HG03457 (cell line): ENCODE data around the gene FBXL15.

Experiments
- ATAC-seq: cut with Tn5 transposase; IDR thresholded peaks from one replicate; pipeline ENCODE4 v1.9.1; 2021; ENCODE audit warnings: moderate number of reproducible peaks; ENCODE audit not compliant: unreplicated experiment

FBXL15 gene

DNA sequence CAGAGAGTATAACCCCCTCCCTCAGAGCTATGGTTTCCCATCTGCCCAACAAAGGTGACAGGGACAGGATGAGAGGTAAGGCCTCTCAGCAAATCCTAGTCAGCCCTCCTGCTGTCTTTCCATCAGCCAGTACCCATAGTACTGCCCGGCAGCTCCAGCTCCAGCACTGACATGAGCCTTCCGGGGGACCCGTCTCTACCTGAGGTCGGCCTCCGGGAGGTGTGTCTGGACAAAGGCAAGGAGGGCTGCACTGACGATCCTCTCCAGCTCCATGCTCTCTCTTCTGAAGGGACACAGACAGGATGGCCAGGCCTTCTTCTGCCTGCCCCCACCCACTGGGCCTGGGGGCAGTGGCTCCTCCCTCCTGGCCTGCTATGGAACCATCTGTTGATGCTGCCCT lies 4.3 kb downstream of the FBXL15 start:
- ATAC-seq = no peak

DNA sequence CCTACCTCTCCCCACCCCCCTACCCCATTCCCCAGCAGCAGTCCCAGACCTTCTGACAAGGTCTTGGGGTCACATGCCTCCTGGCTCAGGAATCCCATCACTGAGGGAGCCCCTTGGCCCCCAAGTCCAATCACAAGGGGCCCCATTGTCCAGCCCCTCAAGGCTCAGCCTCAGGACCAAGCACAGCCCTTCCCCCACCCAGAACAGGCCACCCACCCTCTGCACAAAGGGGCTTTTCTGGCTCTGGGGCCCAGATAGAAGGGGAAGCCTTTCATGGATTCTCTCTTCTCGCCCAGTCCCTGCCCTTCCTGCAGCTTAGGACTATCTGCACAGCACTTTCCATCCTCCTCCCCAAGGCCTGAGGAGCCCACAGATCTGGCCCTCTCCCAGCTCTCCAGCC lies 4.8 kb downstream of the FBXL15 start:
- ATAC-seq = no peak

DNA sequence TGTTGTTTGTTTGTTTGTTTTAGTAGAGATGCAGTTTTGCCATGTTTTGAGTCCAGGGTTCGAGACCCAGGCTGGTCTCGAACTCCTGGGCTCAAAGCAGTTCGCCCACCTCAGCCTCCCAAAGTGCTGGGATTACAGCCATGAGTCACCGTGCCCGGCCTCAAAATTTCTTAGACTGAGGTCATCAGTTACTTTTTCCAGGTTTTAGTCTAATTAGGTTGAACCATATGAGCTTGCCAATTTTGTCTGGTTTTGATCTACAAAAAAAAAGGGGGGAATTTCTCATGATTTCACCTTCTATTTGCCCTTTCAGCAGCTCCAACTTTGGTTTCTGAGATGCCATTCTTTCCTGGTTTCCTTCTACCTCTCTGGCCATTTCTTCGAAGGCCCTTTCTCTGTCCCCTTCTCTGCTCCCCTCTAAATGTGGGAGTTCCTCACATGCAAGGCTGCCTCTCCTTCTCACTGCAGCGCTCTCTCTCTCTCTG lies 6.2 kb downstream of the FBXL15 start:
- no peak for ATAC-seq

DNA sequence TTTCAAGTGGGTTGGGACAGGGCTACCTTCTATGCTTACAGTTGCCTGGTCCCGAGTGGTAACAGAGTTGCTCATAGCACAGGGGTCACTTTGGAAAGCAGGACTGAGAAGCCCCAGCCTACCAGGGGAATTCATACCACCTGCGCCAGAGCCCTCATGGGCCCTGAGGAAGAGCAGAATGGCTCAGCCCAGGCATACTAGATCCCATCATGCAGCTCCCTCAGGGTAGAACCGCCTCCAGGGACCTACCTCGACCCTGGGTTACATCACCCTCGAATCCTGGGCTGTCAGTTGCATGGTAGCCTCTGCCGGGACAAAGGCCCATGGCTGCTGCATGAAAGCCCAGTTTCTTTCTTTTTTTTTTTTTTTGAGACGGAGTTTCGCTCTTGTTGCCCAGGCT lies 8.8 kb downstream of the FBXL15 start:
- no peak for ATAC-seq

DNA sequence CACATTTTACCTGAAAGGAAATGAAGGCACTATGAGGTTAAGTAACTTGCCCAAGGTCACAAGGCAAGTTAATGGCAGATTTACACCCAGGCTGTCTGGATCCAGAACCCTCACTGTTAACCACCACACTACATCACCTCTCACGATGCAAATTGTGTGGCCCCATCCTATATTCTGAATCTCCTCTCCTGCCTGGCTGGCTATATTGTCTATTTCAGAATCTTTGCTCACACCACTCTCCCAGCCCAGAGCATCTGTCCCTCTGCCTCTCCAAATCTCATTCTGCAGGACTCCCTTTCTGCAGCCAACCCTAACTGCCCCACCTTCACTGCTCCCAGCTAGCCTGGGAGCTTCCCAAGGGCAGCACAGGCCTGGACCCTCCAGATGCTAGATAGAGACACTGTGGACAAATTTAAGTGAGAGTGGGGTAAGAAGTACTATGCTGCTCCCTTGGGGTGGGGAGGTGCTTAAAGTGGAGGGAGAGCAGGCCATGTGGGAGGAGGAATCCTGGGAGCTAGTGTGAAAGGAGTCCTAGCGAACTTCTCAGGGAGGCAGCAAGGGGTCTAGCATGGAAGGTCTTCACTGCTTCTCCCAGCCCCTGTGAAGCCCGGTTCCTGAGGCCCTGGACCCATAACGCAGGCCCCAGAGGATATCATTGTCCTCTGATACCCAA lies 11.0 kb downstream of the FBXL15 start:
- no peak for ATAC-seq

DNA sequence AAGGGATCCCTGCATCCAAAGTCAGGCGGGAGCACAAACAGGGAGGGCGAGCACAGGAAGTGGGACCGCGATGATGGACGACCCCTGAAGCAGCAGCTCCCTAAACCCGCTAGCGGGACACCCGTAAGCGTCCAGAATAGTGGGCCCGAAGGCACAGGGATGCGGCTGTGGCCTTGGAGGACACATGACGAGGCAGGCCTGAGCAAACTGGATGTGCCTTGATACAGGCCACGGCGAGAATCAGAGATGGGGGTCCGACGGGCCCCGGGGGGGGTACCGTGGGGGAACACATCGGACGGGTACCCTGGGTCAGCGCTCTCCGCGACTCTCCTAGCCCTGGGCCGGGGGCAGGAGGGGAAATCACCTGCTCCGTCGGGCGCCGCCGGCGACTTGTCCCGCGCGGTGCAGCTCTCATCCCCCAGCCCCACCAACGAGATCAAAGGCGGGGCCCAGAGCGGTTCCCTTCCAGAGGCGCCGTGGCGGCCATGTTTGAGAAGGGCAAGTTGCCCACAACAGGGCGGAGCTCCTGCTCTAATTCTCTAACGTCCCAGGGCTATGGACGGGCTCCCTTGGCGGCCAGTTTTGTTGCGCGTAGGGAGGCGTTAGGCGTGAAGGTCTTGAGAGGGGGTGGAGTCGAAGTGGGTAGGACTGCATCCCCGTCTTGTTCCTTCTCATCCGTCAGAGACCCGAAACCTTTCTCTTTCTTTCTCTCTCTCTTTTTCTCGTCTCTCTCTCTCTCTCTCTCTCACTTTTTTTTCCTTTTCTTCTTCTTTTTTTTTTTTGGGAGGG lies 11.7 kb downstream of the FBXL15 start, which contains the start of gene CUEDC2:
TSS of gene CUEDC2 (minus strand) at position 413 of the 789 bp plus-strand sequence. CDS start 7,386 bp downstream, outside the sequence.
- peak; percentile 62 for ATAC-seq

DNA sequence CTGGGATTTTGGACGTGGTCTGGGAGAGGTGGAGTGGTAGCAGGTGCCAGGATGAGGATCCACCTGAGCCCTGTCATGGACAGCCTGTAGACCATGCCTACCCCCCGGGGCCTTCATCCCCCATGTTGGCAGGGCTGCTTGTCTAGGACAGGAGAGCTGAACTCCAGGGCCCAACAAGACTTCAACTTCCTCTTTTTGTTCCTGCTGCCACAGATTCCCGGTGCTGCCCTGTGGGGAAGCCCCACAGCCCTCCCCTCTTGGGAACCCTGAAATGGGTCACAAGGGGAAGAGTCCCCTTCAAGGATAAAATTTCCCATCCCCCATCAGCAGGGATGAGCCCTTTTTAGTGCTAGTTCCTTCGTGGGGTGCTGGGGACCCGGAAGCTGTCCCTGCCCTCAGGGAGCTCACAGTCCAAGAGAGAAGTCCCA lies 13.0 kb downstream of the FBXL15 start:
- ATAC-seq = no peak

DNA sequence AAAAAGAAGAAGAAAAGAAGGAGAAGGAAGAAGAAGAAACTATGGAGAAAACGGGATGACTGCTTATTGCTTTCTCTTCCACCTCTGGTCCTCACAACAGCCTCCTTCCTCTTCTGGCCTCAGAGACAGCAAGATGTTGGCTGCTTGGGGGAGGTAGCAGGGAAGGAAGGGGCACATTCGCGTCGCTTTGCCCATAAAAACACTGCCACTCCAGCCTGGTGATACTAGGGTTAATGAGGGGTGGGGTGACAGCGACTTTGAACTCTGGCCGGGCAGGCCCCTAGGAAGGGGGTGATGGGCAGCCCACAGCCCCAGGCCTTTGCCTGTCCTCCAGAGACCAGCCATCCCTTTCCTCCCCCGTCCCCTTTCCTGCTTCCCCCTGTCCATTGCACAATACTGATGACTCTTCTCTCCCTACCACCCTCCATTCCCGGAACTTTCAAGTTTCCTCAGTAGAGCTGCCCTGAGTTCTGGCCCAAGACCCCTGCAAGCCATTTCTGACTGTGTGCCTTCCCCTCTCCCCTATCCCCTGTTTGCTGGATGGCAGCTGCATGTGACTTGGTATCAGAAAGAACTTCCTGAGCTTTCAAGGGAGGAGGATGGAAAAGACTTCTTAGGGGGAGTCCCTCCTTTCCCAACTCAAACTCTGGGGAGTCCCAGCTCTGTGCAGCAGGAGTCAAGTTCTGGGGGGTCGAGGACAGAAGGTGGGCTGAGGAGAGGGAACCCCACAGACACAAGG lies 13.9 kb downstream of the FBXL15 start:
- no peak for ATAC-seq

DNA sequence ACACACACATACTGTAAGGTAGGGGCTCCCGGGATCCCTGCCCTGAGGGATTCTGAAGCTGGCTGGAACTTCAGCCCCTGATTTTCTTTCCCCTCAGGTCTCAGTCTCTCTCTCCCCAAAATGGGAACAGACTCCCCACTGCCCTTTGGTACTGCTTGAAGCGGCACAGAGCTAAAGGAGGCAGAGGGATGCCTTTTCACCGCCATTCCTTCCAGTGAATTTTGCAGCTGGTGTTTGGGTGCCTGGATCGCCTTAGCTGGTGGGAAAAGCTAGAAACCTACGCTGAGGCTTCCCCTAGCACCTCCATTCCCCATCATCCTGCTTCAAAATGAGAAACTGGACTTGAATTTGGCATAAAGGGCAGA lies 14.5 kb downstream of the FBXL15 start:
- ATAC-seq = no peak

DNA sequence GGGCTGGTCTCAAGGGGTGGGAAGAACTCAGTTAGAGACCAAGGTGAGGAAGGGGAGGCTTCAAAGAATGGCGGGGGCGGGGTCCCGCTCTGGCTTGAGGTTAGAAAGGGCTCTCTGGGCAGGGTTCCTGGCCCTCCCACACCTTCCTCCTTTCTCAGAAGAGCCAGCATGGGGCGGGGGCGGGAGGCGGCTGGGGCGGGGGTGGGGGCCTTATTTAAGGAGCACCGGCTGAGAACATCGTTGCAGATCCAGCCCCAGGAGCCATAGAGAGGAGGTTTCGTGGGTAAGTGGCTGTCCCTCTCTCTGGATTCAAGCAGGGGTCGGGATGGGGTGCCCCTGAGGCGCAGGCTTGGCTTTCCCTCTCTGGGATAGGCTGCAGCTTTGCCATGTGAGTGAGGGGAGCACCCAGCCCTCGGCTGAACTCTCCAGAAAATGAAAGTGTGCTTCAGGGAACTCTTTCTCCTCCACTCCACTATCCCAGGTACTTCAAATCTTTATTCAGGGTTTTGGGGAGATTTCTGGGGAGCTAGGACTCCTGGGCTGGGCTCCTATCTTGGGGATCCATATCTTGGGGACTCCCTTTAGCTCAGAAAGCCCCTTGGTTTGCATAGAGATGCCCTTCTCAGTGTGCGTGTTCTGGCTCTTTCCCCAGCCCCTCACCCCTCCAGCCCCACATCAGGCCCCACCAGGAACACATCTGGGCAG lies 15.0 kb downstream of the FBXL15 start:
- ATAC-seq = no peak

DNA sequence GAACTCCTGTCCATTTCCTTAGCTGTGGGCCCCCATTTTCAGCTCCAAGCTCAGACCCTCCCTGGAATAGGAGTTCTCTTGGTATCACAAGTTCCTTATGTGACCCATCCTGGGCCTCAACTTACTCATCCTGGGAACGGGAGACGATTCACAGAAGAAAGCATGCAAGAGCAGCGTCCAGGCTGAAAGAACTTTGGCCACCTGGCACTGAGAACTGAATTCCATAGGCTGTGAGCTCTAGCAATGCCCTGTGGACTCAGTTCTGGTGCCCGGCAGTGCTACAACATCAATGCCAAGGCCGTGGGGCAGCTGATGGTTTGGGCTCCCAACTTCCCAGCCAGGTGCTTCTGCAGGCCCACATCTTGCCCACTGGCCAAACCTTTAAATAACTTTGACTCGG lies 15.7 kb downstream of the FBXL15 start:
- no peak for ATAC-seq

DNA sequence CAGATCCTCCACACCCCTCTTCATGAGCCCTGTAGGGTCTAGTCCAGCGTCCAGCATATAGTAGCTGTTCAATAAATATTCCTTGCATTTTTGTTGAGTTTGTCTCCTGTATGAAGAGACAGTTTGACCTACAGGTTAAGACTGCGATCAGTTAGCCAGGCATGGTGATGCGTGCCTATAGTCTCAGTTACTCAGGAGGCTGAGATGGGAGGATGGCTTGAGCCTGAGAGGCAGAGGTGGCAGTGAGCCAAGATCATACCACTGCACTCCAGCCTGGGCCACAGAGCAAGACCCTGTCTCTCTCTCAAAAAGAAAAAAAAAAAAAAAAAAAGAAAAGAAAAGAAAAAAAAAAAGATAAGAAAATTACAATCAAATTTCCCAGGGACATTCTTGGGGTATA lies 16.9 kb downstream of the FBXL15 start:
- no peak for ATAC-seq

DNA sequence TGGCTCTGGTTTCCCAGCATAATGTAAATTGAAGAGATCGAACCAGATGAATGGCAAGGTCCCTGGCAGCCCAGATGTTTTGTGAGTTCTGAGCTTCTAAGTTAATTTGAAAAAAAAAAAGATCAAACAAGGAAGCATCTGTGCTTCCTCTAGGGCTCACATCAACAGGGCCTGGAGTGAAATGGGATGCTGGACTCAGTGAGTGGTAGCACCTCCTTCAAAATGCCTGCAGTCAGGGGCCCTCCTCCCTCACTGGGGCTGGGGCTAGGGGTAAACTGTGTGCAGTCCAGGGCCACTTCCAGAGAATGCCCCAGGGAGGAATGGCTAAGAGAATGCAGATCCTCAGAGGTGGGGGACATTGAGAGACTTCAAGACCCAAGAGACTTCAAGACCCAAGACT lies 17.7 kb downstream of the FBXL15 start:
- no peak for ATAC-seq

DNA sequence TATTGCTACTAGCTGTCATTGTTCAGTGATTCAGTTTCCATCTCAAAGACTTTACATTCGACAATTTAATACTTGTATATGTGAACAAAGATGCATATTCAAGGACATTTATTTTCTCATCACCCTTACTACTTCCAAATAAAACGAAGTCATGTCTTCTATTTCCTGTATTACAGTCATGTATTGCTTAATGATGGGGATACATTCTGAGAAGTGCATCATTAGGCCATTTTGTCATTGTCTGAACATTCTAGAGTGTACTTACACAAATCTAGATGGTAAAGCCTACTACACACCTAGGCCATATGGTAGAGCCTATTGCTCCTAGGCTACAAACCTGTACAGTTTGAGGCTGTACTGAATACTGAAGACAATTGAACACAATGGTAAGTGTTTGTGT lies 24.2 kb downstream of the FBXL15 start:
- ATAC-seq = no peak

DNA sequence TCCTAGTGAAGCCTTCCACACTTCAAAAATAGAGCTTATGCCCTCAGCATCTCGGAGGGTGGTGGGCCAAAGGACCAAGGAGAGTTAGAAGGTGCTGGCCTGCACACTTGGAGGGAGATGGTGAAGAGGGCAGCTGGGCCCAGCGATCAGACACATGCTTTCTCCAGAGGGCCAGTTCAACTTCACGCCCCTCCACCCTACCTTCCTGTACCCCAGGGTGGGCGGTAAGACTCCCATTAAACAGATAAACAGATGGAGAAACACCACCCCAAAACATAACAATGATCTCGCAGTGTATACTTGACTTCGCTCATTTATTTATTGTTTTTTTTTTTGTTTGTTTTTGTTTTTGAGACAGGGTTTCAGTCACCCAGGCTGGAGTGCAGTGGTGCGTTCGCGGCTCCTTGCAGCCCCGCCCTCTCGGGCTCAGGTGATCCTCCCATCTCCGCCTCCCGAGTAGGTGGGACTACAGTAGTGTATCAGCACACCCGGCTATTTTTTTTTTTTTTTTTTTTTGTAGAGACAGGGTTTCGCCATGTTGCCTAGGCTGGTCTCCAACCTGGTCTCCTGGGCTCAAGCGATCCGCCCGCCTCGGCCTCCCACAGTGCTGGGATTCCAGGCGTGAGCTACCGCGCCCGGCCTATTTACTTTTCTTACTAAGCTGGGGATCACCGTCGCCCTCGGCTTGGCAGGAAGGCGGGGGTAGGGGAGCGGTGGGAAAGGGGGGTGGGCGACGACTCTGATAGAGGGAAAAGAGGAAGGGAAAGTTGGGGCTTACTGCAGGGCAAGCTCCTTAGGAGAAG lies 28.9 kb downstream of the FBXL15 start:
- ATAC-seq = no peak

DNA sequence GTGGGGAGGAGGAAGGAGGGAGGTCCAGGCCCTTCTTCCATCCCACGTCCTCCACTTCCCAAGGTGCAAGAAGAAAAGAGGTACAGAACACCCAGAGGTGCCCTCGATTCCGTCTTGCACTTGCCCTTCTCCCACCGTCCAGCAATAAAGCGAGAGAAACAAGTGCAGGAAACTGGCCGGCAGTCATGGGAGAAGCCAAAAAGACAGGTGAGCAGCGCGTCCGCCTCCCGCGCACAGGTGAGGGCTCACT lies 29.4 kb downstream of the FBXL15 start:
- ATAC-seq = peak; percentile 15

DNA sequence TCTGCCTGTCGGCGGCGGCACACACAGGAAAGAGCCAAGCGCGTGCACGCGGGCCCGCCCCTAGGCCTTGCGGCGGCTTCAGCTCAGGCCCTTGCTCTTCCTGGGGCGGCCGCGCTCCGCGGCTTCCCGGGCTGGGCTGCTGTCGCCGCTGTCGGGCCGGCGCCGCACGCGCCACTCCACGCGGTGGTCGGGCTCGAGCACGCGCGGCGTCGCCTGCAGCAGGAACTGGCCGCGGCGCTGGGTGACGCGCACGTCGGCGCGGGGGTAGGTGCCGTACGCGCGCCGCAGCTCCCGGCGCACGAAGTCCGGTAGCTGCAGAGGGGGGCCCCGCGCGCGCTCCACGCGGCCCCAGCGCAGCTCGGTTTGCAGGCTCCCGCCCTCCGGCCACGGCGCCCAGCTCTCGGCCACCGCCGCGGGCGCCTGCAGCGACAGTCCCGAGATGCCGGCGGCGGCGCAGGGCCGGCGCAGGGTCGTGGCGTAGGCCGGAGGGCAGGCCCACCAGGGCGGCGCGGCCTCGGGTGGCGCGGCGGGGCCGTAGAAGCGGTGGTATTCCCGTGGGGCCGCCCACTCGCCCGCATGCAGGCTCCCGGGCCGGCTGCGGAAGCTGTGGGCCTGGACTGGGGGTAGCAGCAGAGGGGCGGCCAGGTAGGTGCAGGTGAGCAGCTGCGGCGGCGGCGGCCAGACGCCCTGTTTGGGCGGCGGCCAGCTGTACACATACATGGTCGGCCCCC lies 29.9 kb downstream of the FBXL15 start:
- ATAC-seq = peak; percentile 50

DNA sequence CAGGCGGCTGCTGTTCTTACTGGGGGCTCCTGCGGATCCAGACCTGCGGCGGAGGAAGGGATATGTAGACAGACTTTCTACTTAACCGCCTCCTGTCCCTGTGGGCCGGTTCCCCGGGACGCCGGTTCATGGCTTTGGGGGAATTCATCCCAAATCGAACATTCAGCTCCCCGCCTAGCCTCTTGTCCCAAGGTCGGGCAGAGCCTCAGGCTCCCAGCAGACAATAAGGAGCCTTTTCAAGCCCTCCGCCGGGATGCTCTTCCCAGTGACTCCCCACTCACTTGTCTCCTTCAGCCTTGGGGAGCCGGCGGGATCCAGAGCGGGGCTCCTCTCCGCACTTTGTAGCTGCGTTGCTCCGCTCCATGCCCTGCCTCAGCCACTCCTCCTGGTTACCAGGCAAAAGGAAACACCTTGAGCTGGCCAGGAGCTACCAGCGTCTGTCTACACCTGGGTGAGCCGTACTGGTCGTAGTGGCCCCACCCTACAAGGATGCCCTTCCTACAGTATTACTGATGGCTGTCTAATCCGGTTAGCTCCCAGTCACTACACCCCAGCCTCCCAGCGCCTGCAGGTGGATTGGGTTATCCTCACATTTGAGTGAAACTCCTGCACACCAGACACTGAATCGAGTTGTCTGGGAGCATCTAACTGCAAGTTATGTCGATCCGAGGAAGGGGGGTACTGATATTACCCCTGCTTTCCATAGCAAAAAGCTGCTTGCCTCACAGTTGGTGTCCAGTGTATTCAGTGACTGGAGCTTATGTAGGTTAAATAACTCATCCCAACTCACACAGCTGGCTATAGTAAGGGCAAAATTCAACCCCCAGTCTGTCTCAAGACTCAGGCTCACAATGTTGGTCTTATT lies 30.7 kb downstream of the FBXL15 start, which contains the start of gene C10orf95:
TSS of gene C10orf95 (minus strand) at position 439 of the 865 bp plus-strand sequence. CDS start 450 bp downstream, outside the sequence.
- ATAC-seq = no peak
